ENCODE measurements around the gene RGS8. TPM values are rescaled to one million over a fixed set of nuclear protein-coding genes. Genes with fewer than 3 reads are reported as not detected.

The RGS8 gene, protein sequence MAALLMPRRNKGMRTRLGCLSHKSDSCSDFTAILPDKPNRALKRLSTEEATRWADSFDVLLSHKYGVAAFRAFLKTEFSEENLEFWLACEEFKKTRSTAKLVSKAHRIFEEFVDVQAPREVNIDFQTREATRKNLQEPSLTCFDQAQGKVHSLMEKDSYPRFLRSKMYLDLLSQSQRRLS
- not detected for total RNA-seq (ENCODE audit: unreplicated experiment)
- long read RNA-seq: 0 reads

DNA sequence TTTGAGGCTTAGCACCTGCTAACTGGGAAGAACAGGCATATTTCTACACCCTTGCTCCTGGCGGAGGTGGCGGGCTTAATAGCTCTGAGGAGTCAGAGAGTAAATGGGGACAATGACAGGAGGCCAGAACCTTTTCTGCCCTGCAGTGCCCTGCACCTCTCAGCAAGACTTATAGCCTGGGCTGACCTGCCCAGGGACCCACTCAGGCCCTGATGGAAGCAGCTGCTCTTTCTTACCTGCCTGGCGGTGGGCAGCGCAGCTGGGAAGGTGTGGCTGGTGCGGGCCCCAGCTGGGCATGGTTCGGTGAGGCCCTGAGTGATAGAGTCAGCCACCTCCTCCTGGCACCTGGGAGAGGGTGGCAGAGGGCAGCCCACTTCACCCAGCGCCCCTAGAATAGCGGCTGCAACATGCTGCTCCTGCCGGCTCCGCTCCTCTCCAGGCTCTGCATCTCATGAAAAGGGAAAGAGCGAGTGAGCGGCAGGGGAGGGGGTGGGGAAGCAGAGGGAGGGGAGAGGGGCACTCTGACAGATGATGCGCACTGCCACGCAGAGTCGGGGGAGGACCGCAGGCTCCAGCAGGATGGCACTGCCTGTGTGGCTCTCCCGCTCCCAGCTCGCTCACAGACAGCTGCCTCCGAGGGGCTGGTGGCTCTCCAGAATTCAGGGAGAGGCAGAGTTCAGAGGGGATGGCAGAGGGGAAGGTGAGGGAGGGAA is at the start of gene RGS8:
RGS8 (minus strand) TSS at position 472 of the 713 bp plus-strand sequence. CDS start 14,938 bp downstream, outside the sequence.
- no peak for DNase-seq (ENCODE audit: low spot score)
- no peaks in the 10 kb centered on the region for H3K9me3 Mint-ChIP-seq (ENCODE audit: unreplicated experiment)
- TF ChIP-seq, protein P1, sequence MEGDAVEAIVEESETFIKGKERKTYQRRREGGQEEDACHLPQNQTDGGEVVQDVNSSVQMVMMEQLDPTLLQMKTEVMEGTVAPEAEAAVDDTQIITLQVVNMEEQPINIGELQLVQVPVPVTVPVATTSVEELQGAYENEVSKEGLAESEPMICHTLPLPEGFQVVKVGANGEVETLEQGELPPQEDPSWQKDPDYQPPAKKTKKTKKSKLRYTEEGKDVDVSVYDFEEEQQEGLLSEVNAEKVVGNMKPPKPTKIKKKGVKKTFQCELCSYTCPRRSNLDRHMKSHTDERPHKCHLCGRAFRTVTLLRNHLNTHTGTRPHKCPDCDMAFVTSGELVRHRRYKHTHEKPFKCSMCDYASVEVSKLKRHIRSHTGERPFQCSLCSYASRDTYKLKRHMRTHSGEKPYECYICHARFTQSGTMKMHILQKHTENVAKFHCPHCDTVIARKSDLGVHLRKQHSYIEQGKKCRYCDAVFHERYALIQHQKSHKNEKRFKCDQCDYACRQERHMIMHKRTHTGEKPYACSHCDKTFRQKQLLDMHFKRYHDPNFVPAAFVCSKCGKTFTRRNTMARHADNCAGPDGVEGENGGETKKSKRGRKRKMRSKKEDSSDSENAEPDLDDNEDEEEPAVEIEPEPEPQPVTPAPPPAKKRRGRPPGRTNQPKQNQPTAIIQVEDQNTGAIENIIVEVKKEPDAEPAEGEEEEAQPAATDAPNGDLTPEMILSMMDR (IDR thresholded peaks at IDR 0.05; ENCODE audit: unreplicated experiment): no peak
- H3K27me3 Mint-ChIP-seq (ENCODE audit: unreplicated experiment): peaks cover 5% of the 10 kb centered on the region
- H3K36me3 Mint-ChIP-seq (ENCODE audit: low read depth, unreplicated experiment): no peaks in the 10 kb centered on the region
- no peaks in the 10 kb centered on the region for H3K4me1 Mint-ChIP-seq (ENCODE audit: unreplicated experiment)
- no peak within 1 kb of the TSS for H3K27ac Mint-ChIP-seq (ENCODE audit: unreplicated experiment)
- no peak within 1 kb of the TSS for H3K4me3 Mint-ChIP-seq (ENCODE audit: unreplicated experiment)

DNA sequence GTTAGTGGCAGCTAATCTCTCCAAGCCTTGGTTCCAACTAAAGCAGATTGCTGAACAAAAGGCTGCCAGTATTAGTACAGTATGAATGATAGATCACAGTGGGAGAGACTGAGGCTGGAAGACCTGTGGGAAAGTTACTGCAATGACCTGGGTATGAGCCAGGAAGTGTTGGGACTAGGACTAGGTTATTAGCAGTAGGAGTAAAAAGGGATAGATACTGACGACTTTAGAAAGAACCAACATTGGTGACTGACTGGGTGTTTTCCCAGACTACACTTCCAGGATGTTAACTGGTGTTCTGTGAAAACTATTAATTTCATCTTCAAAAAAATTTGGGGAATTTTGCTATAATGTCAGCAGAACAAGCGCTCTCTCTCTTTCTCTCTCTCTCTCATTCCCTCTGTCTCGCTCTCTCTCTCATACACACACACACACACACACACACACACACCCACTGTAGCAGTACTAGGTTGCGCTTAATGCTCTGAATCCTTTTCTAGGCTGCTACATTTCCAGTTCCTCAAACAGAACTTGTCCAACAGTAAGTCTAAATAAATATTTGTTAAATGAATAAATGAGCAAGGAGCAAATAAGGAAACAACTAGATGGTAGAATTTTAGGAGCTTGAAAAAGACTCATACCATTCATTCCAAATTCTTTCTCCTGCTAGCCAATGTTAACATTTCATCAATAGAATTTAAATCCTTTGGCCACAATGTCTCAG is 47.6 kb upstream of the RGS8 start:
- H3K9me3 Mint-ChIP-seq (ENCODE audit: unreplicated experiment): no peaks in the 10 kb centered on the region
- H3K36me3 Mint-ChIP-seq (ENCODE audit: low read depth, unreplicated experiment): no peaks in the 10 kb centered on the region
- H3K4me1 Mint-ChIP-seq (ENCODE audit: unreplicated experiment): peaks cover 10% of the 10 kb centered on the region
- no peak overlapping the region for H3K4me3 Mint-ChIP-seq (ENCODE audit: unreplicated experiment)
- no peak overlapping the region for H3K27ac Mint-ChIP-seq (ENCODE audit: unreplicated experiment)
- TF ChIP-seq, protein P1 (IDR thresholded peaks at IDR 0.05; ENCODE audit: unreplicated experiment): no peak
- DNase-seq (ENCODE audit: low spot score): no peak
- no peaks in the 10 kb centered on the region for H3K27me3 Mint-ChIP-seq (ENCODE audit: unreplicated experiment)

DNA sequence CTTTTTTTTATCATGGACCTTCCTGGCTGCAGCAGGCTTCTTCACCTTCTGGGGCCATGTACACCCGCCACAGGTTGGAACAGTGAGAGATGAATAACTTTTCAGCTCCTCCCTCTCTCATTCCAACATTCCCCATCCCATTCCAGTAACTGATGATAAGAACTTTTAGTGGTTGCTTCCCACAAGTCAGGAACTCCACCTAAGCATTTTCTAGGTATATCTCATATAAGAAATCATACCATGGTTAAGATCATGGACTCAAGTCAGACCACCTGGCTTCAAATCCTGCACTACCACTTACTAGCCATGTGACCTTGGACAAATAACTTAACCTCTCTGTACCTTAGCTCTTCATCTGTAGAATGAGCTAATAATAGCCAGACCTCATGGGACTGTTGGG is 42.5 kb upstream of the RGS8 start:
- H3K4me1 Mint-ChIP-seq (ENCODE audit: unreplicated experiment): no peaks in the 10 kb centered on the region
- H3K9me3 Mint-ChIP-seq (ENCODE audit: unreplicated experiment): no peaks in the 10 kb centered on the region
- DNase-seq (ENCODE audit: low spot score): no peak
- no peaks in the 10 kb centered on the region for H3K36me3 Mint-ChIP-seq (ENCODE audit: low read depth, unreplicated experiment)
- TF ChIP-seq, protein P1 (IDR thresholded peaks at IDR 0.05; ENCODE audit: unreplicated experiment): no peak
- no peak overlapping the region for H3K27ac Mint-ChIP-seq (ENCODE audit: unreplicated experiment)
- H3K4me3 Mint-ChIP-seq (ENCODE audit: unreplicated experiment): no peak overlapping the region
- no peaks in the 10 kb centered on the region for H3K27me3 Mint-ChIP-seq (ENCODE audit: unreplicated experiment)

DNA sequence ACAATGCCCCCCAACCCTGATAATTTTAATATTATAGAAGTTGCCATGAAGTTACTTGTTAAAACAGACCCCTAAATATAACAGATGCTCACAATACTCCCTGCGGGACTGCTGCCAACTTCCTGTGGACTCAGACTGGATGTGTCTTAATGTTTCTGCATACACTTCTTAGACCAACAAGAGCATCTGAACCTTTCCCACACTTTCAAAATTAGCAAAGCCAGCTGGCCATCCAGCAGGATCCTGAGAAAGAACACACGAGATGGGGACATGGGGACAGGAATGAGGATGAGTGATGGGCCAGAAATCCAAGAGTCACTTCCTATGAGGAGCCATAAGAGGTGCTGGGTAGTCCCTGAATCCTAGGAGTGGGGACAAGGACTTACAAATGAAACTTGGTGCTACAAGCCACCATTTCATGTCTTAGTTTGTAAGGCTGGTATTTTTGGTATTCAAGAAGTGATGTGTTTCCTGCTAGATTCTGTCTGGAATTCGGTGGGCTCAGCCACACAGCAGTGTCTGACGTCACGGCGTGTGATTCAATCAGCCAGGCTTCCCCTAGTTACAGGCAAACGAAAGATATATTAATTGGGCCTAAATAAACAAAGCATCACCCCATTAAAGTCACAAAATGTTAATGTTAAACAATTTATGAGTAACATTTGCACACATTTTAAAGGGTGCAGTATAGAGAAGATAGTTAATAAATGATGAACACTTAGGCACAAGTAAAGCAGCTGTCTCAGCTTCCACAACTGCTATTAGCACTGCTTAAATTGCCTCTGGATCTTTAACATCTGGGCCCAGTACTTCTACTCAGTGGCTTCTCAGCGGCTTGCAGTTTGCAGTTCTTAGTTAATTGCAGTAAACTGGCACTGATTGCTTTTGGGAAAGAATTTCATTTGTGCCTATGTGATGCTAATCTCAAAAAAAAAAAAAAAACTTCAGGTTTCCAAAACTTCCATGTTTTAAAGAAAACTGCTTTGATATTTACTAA is 41.2 kb upstream of the RGS8 start:
- DNase-seq (ENCODE audit: low spot score): no peak

More for the DNA sequence above, 41.2 kb upstream of the RGS8 start:
- TF ChIP-seq, protein P1 (IDR thresholded peaks at IDR 0.05; ENCODE audit: unreplicated experiment): no peak
- H3K9me3 Mint-ChIP-seq (ENCODE audit: unreplicated experiment): no peaks in the 10 kb centered on the region
- H3K27me3 Mint-ChIP-seq (ENCODE audit: unreplicated experiment): no peaks in the 10 kb centered on the region
- no peak overlapping the region for H3K4me3 Mint-ChIP-seq (ENCODE audit: unreplicated experiment)
- H3K36me3 Mint-ChIP-seq (ENCODE audit: low read depth, unreplicated experiment): no peaks in the 10 kb centered on the region
- H3K4me1 Mint-ChIP-seq (ENCODE audit: unreplicated experiment): no peaks in the 10 kb centered on the region
- no peak overlapping the region for H3K27ac Mint-ChIP-seq (ENCODE audit: unreplicated experiment)
